Erythroblast (primary cell): ENCODE measurements around the gene AKT3.

Experiments used
- GATA1 ChIP-seq: IDR thresholded peaks from 2 replicates; pipeline ENCODE4 v1.6.1; 2011; ENCODE audit warnings: low read depth, mild to moderate bottlenecking, control low read depth, low read length, moderate library complexity
- POLR2A ChIP-seq: IDR thresholded peaks from 2 replicates; pipeline ENCODE4 v1.6.1; 2011; ENCODE audit warnings: mild to moderate bottlenecking, low read length

DNA sequence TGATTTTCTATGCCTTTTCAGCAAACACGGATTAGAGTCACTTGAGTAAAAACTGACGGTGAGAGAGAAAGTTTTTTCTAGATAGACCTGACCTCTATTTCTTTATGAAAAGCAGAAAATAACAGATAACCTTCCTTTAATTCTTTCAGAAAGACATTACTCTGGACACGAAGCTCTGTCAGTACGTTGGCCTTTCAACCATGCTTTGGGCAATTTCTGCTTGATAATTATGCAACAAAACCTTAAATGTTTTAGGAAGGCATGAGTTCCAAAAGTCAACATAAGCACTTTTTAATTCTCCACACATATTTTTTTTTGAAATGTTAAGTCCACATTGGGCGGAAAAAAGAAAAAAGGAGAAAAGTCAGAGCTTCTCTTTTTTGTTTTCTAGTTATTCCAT is 137.8 kb downstream of the AKT3 start:
- no peak for TF ChIP-seq POLR2A
- TF ChIP-seq GATA1, result no peak
